Ovary (tissue), 9 donors: ENCODE data around the gene BANP. TPM values are rescaled to one million over a fixed set of nuclear protein-coding genes. Genes with fewer than 3 reads are reported as not detected.
"Not testable (repeated sequence)": the region's sequence is repeated elsewhere in the genome, so short reads cannot be mapped to it uniquely, and the experiment has no call there.

Experiments used
- DNase-seq, 5 donors: peaks; one replicate each; pipeline ENCODE4 v3.0.0-alpha.2; 2019 to 2020
- H3K27ac ChIP-seq, 2 donors: fragments of 200-600 bp; one replicate each; pipeline versions ENCODE4 v1.5.1 to v1.8.0; 2019 to 2022
- H3K27me3 ChIP-seq: fragments of 200-600 bp; one replicate; pipeline ENCODE4 v1.8.0; 2022
- H3K36me3 ChIP-seq: fragments of 200-600 bp; sonication (generic); one replicate; pipeline ENCODE4 v1.5.1; 2019
- H3K4me1 ChIP-seq: one replicate; pipeline ENCODE4 v1.8.1; 2013; ENCODE audit warnings: mild to moderate bottlenecking, moderate library complexity; ENCODE audit not compliant: insufficient read depth
- H3K4me3 ChIP-seq: fragments of 200-600 bp; sonication (generic); one replicate; pipeline ENCODE4 v1.5.1; 2017
- H3K9me3 ChIP-seq, 2 donors: fragments of 200-600 bp in 1 of 2; sonication (generic) in 1 of 2; one replicate each; pipeline versions ENCODE4 v1.5.1 to v1.8.1; 2013 to 2019; ENCODE audit warnings: mild to moderate bottlenecking in 1 of 2, moderate library complexity in 1 of 2
- CTCF ChIP-seq, 3 donors: fragments of 450-650 bp in 2 of 3; fragments of 200-600 bp in 1 of 3; IDR thresholded peaks; one replicate each; pipeline versions ENCODE4 v1.5.1 to v1.8.0; 2016 to 2022; ENCODE audit warnings: antibody characterized with exemption in 3 of 3, mild to moderate bottlenecking in 1 of 3
- EP300 ChIP-seq: sonication (generic); formaldehyde crosslinking; IDR thresholded peaks from one replicate; pipeline ENCODE4 v1.6.1; 2017; ENCODE audit warnings: antibody characterized with exemption
- POLR2A ChIP-seq: fragments of 450-650 bp; IDR thresholded peaks from one replicate; pipeline ENCODE4 v1.6.1; 2017; ENCODE audit warnings: antibody characterized with exemption, mild to moderate bottlenecking, moderate library complexity
- WGBS, 3 donors: extraction: QIAGEN DNeasy Blood & Tissue Kit in 1 of 3; methylation state at CpG; one replicate each; pipeline versions ENCODE4 v1.1.5 to v1.1.7; 2013 to 2017; 5-methylcytosine and 5-hydroxymethylcytosine counted together
- intact Hi-C, 4 donors: fragments of 100-400 bp; cut with DNase I; formaldehyde crosslinking; loops; one replicate each; pipeline versions ENCODE4 v1.11.0 to v1.15.1; 2022 to 2023
- polyA plus RNA-seq, 2 donors: library from polyadenylated mRNA; stranded (reverse); fragments of 200-250 nt in 1 of 2; fragments of 350-450 nt in 1 of 2; fragmentation: Illumina TruSeq in 1 of 2; extraction: RNeasy Lipid Tissue Mini Kit (QIAGEN cat#74804) in 1 of 2; gene quantifications; one replicate each; pipeline ENCODE4 v1.2.3, GENCODE V29; 2013 to 2014
- total RNA-seq, 7 donors: library from RNA; depleted of rRNA in 2 of 7; stranded (reverse); fragments of >200 nt in 2 of 7; fragmentation: NEBNext Ultra II Directional in 3 of 7; extraction: Animal tissue kit (Norgen Biotek cat#: 25700) in 3 of 7; gene quantifications; one replicate each; pipeline versions ENCODE4 v1.1.0 to v1.2.4, GENCODE V29; 2016 to 2023
- donor health status: DM: no; HTN: no; CAD: no; lungs with moderate emphysema.
- donor health status: DM: no; HTN: no; CAD: no.
- donor health status: Bipolar disorder and iron deficiency.
- donor health status: DM: yes; HTN: yes; CAD: no.
- donor health status: DM: no; HTN: no; CAD: no.
- donor health status: DM: yes; HTN: yes; CAD: no.

BANP gene
- total and polyA plus RNA-seq, 9 donors: 14.8 to 48.6 (median 28.1) TPM

- WGBS, 3 donors: 55 to 70% (median 66%) methylated on average over 11 of the region's 11 CpGs
- Histone ChIP-seq H3K9me3 (no peaks in the 10 kb centered on the region), H3K4me3 (no peak overlapping the region), H3K36me3 (no peaks in the 10 kb centered on the region), H3K27ac (no peak overlapping the region), H3K27me3 (no peaks in the 10 kb centered on the region), H3K4me1 (no peaks in the 10 kb centered on the region)
- TF ChIP-seq CTCF (IDR thresholded peaks at IDR 0.05) (no peak), EP300 (no peak), POLR2A (no peak)
- intact Hi-C loops: no loop called here
- DNase-seq: no peak
Measured at GRCh38 chr16:87930456-87930855, 20.8 kb upstream of the BANP start.

- WGBS, 3 donors: 16 to 22% (median 18%) methylated on average over 17 of the region's 17 CpGs
- TF ChIP-seq EP300 (no peak), POLR2A (no peak)
- no peaks in the 10 kb centered on the region for H3K36me3 ChIP-seq
- no peaks in the 10 kb centered on the region for H3K9me3 ChIP-seq
- intact Hi-C loops: no loop called here
- H3K27ac ChIP-seq: no peak overlapping the region
- H3K4me3 ChIP-seq: no peak overlapping the region
- H3K4me1 ChIP-seq: no peaks in the 10 kb centered on the region
- H3K27me3 ChIP-seq: no peaks in the 10 kb centered on the region
- peak in 2 of 5 donors; percentile 20 to 61 for DNase-seq
Measured at GRCh38 chr16:87931504-87931903, 19.7 kb upstream of the BANP start.

GRCh38 chr16:87932475-87933139 is 18.6 kb upstream of the BANP start:
- DNase-seq, H3K27me3 ChIP-seq, H3K27ac ChIP-seq, H3K4me3 ChIP-seq, H3K4me1 ChIP-seq, H3K36me3 ChIP-seq, intact Hi-C loops, H3K9me3 ChIP-seq: not testable (repeated sequence)
- WGBS, 3 donors: 95 to 96% (median 96%) methylated on average over 17 of the region's 17 CpGs

GRCh38 chr16:87933140-87933495 is 18.1 kb upstream of the BANP start:
- no peaks in the 10 kb centered on the region for H3K4me1 ChIP-seq
- no peaks in the 10 kb centered on the region for H3K9me3 ChIP-seq
- TF ChIP-seq CTCF (IDR thresholded peaks at IDR 0.05) (no peak), EP300 (no peak), POLR2A (no peak)
- H3K27me3 ChIP-seq: no peaks in the 10 kb centered on the region
- H3K36me3 ChIP-seq: no peaks in the 10 kb centered on the region
- 88 to 97% (median 90%) methylated on average over 3 of the region's 3 CpGs for WGBS, 3 donors
- H3K4me3 ChIP-seq: no peak overlapping the region
- intact Hi-C loops: no loop called here
- H3K27ac ChIP-seq: no peak overlapping the region
- DNase-seq: no peak

GRCh38 chr16:87934752-87935425 is 16.3 kb upstream of the BANP start:
- intact Hi-C loops, H3K36me3 ChIP-seq, H3K27me3 ChIP-seq, H3K9me3 ChIP-seq, H3K4me1 ChIP-seq, DNase-seq, H3K27ac ChIP-seq, H3K4me3 ChIP-seq: not testable (repeated sequence)
- 82 to 86% (median 83%) methylated on average over 19 of the region's 19 CpGs for WGBS, 3 donors

GRCh38 chr16:87936016-87936374 is 15.2 kb upstream of the BANP start:
- H3K27ac ChIP-seq, intact Hi-C loops: not testable (repeated sequence)
- 88 to 90% (median 89%) methylated on average over 14 of the region's 14 CpGs for whole genome bisulfite sequencing, 3 donors

More at GRCh38 chr16:87936016-87936374, 15.2 kb upstream of the BANP start:
- H3K4me3 ChIP-seq, H3K27me3 ChIP-seq, DNase-seq, H3K4me1 ChIP-seq, H3K36me3 ChIP-seq, H3K9me3 ChIP-seq: not testable (repeated sequence)
